Loucy (cell line): ENCODE measurements around the gene ZP3.
"Not testable (repeated sequence)": the region's sequence is repeated elsewhere in the genome, so short reads cannot be mapped to it uniquely, and the experiment has no call there.

Source experiments
- H2AFZ ChIP-seq: fragments of 200-600 bp; sonication (generic); 2 replicates; pipeline ENCODE4 v1.6.0; 2016; ENCODE audit warnings: antibody characterized with exemption, mild to moderate bottlenecking, low read length, moderate library complexity
- H3F3A ChIP-seq: fragments of 200-600 bp; 2 replicates; pipeline ENCODE4 v1.6.0; 2016; ENCODE audit warnings: antibody characterized with exemption, low read depth, mild to moderate bottlenecking
- H3K27me3 ChIP-seq: fragments of 200-600 bp; sonication (generic); 2 replicates; pipeline ENCODE4 v1.6.1; 2014; ENCODE audit warnings: low read length, mild to moderate bottlenecking; ENCODE audit not compliant: insufficient read depth, poor library complexity, severe bottlenecking
- H3K36me3 ChIP-seq: fragments of 200-600 bp; sonication (generic); 2 replicates; pipeline ENCODE4 v1.6.1; 2016; ENCODE audit warnings: low read length; ENCODE audit not compliant: insufficient read depth
- H3K4me1 ChIP-seq: fragments of 200-600 bp; sonication (generic); 2 replicates; pipeline ENCODE4 v1.5.1; 2014; ENCODE audit warnings: low read length, mild to moderate bottlenecking; ENCODE audit not compliant: insufficient read depth, poor library complexity, severe bottlenecking
- H3K4me2 ChIP-seq: fragments of 200-600 bp; sonication (generic); 2 replicates; pipeline ENCODE4 v1.6.0; 2014; ENCODE audit warnings: antibody characterized with exemption, low read length, low read depth, mild to moderate bottlenecking; ENCODE audit not compliant: poor library complexity, severe bottlenecking
- H3K4me3 ChIP-seq: fragments of 200-600 bp; sonication (generic); 2 replicates; pipeline ENCODE4 v1.5.1; 2014; ENCODE audit warnings: low read length, mild to moderate bottlenecking, mixed read lengths; ENCODE audit not compliant: poor library complexity, severe bottlenecking
- H3K79me2 ChIP-seq: fragments of 200-600 bp; sonication (generic); 2 replicates; pipeline ENCODE4 v1.6.1; 2014; ENCODE audit warnings: low read length; ENCODE audit not compliant: insufficient read depth
- H3K9ac ChIP-seq: fragments of 200-600 bp; sonication (generic); 2 replicates; pipeline ENCODE4 v1.6.0; 2014; ENCODE audit warnings: mild to moderate bottlenecking, low read depth, low read length, moderate library complexity; ENCODE audit not compliant: poor library complexity, severe bottlenecking
- H3K9me2 ChIP-seq: fragments of 200-600 bp; sonication (generic); replicated peaks from 2 replicates; pipeline ENCODE4 v1.6.1; 2016; ENCODE audit warnings: low read depth, low read length, mixed read lengths
- H3K9me3 ChIP-seq: fragments of 200-600 bp; sonication (generic); 2 replicates; pipeline ENCODE4 v1.6.1; 2014; ENCODE audit warnings: mild to moderate bottlenecking, antibody characterized with exemption, low read length, low read depth; ENCODE audit not compliant: insufficient read depth
- H4K20me1 ChIP-seq: fragments of 200-600 bp; sonication (generic); 2 replicates; pipeline ENCODE4 v1.6.0; 2014; ENCODE audit warnings: antibody characterized with exemption, low read length, mild to moderate bottlenecking; ENCODE audit not compliant: insufficient read depth, poor library complexity, severe bottlenecking
- CTCF ChIP-seq: fragments of 200-600 bp; sonication (generic); conservative IDR thresholded peaks from 2 replicates; pipeline ENCODE4 v1.5.1; 2014; ENCODE audit warnings: mild to moderate bottlenecking, antibody characterized with exemption, low read length
- EZH2phosphoT487 ChIP-seq: fragments of 200-600 bp; IDR thresholded peaks from 2 replicates; pipeline ENCODE4 v1.6.1; 2018; ENCODE audit warnings: antibody characterized with exemption, mild to moderate bottlenecking, moderate library complexity, borderline replicate concordance

Gene ZP3

GRCh38 chr7:76393116-76394031 is 31.4 kb upstream of the ZP3 start:
- Histone ChIP-seq H3K79me2 (no peaks in the 10 kb centered on the region), H4K20me1 (no peaks in the 10 kb centered on the region), H2AFZ (peak overlapping the region; percentile 96), H3K9me2 (no peaks in the 10 kb centered on the region), H3F3A (no peaks in the 10 kb centered on the region), H3K9ac (peak overlapping the region; percentile 66), H3K9me3 (no peaks in the 10 kb centered on the region), H3K4me2 (peak overlapping the region; percentile 83), H3K4me3 (peak overlapping the region; percentile 83), H3K27me3 (no peaks in the 10 kb centered on the region), H3K36me3 (no peaks in the 10 kb centered on the region), H3K4me1 (peaks cover 16% of the 10 kb centered on the region)
- TF ChIP-seq CTCF (no peak), EZH2phosphoT487 (no peak)

DNA sequence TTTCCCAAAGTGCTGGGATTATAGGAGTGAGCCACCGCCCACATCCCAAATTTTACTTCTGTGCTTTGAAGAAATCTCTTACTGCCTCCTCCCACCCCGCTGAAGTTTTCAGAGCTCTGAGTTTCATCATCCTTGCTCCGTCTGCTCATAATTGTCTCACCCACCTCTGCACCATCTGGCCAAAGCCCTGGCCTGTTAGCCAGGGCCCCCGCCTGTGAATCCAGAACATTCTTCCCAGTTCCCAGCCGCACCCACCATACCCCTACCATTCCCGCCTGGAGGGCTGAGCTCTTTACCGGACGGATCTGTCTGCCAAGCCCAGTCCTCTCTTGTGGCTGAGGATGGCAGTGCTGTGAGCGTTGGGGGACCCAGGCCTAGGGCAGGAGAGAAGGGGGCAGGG is 29.8 kb upstream of the ZP3 start:
- Histone ChIP-seq H3K4me2 (no peak overlapping the region), H3K4me3 (no peak overlapping the region), H3K4me1 (peaks cover 9% of the 10 kb centered on the region), H4K20me1 (no peaks in the 10 kb centered on the region), H3K9me2 (no peaks in the 10 kb centered on the region), H2AFZ (no peak overlapping the region), H3K79me2 (no peaks in the 10 kb centered on the region), H3K36me3 (no peaks in the 10 kb centered on the region), H3K9me3 (no peaks in the 10 kb centered on the region), H3K9ac (no peak overlapping the region), H3K27me3 (no peaks in the 10 kb centered on the region), H3F3A (no peaks in the 10 kb centered on the region)
- TF ChIP-seq CTCF, result no peak
- TF ChIP-seq EZH2phosphoT487, result no peak

GRCh38 chr7:76395605-76395964 is 29.2 kb upstream of the ZP3 start:
- not testable (repeated sequence) for H3K4me3 ChIP-seq, H3K9me3 ChIP-seq, H3K9me2 ChIP-seq, H3K4me2 ChIP-seq, H4K20me1 ChIP-seq, H3K4me1 ChIP-seq, H3F3A ChIP-seq, H2AFZ ChIP-seq, H3K9ac ChIP-seq, H3K79me2 ChIP-seq, H3K27me3 ChIP-seq, H3K36me3 ChIP-seq
